Parathyroid adenoma (tissue), 2 donors: Measurements from ENCODE around the gene DNMT3A.

Source experiments
- H2AFZ ChIP-seq: fragments of 300-600 bp; sonication (generic); one replicate; pipeline ENCODE4 v1.7.0; 2017; ENCODE audit warnings: antibody characterized with exemption, mild to moderate bottlenecking
- H3K27ac ChIP-seq: fragments of 300-600 bp; sonication (generic); one replicate; pipeline ENCODE4 v1.7.0; 2017
- H3K27me3 ChIP-seq: fragments of 300-600 bp; sonication (generic); one replicate; pipeline ENCODE4 v1.7.0; 2017; ENCODE audit warnings: low read length; ENCODE audit not compliant: control insufficient read depth, insufficient read depth
- H3K36me3 ChIP-seq: fragments of 300-600 bp; sonication (generic); one replicate; pipeline ENCODE4 v1.7.0; 2017; ENCODE audit warnings: low read length; ENCODE audit not compliant: control insufficient read depth, insufficient read depth
- H3K4me1 ChIP-seq: fragments of 300-600 bp; sonication (generic); one replicate; pipeline ENCODE4 v1.7.0; 2017; ENCODE audit warnings: control low read depth
- H3K4me2 ChIP-seq: fragments of 300-600 bp; sonication (generic); one replicate; pipeline ENCODE4 v1.7.0; 2017; ENCODE audit warnings: low read length
- H3K4me3 ChIP-seq: fragments of 300-600 bp; sonication (generic); one replicate; pipeline ENCODE4 v1.7.0; 2017; ENCODE audit warnings: low read depth, low read length
- H3K79me2 ChIP-seq: fragments of 300-600 bp; sonication (generic); one replicate; pipeline ENCODE4 v1.7.0; 2017; ENCODE audit warnings: control low read depth
- H3K9ac ChIP-seq: fragments of 300-600 bp; sonication (generic); one replicate; pipeline ENCODE4 v1.7.0; 2017; ENCODE audit warnings: mild to moderate bottlenecking
- H3K9me3 ChIP-seq: fragments of 300-600 bp; sonication (generic); one replicate; pipeline ENCODE4 v1.7.0; 2017; ENCODE audit warnings: low read length; ENCODE audit not compliant: control insufficient read depth
- CTCF ChIP-seq: fragments of 300-600 bp; sonication (generic); IDR thresholded peaks from one replicate; pipeline ENCODE4 v1.7.0; 2017; ENCODE audit warnings: antibody characterized with exemption, mild to moderate bottlenecking
- donor health status: primary hyperparathyroidism.

DNMT3A gene

GRCh38 chr2:25386971-25387875, 45.5 kb upstream of the DNMT3A start:
- no peak overlapping the region for H2AFZ ChIP-seq
- no peaks in the 10 kb centered on the region for H3K9me3 ChIP-seq
- no peaks in the 10 kb centered on the region for H3K27me3 ChIP-seq
- no peaks in the 10 kb centered on the region for H3K4me1 ChIP-seq
- H3K4me3 ChIP-seq: no peak overlapping the region
- no peak for TF ChIP-seq CTCF
- no peak overlapping the region for H3K9ac ChIP-seq
- H3K27ac ChIP-seq: no peak overlapping the region
- H3K36me3 ChIP-seq: no peaks in the 10 kb centered on the region
- no peak overlapping the region for H3K4me2 ChIP-seq
- no peaks in the 10 kb centered on the region for H3K79me2 ChIP-seq

- no peaks in the 10 kb centered on the region for H3K9me3 ChIP-seq
- H3K9ac ChIP-seq: no peak overlapping the region
- no peak overlapping the region for H3K4me3 ChIP-seq
- H3K4me1 ChIP-seq: no peaks in the 10 kb centered on the region
- no peaks in the 10 kb centered on the region for H3K36me3 ChIP-seq
- no peak overlapping the region for H2AFZ ChIP-seq
- no peak overlapping the region for H3K4me2 ChIP-seq
- no peak for TF ChIP-seq CTCF
- H3K27ac ChIP-seq: no peak overlapping the region
- H3K27me3 ChIP-seq: no peaks in the 10 kb centered on the region
- H3K79me2 ChIP-seq: no peaks in the 10 kb centered on the region
Measured at GRCh38 chr2:25385910-25386309, 44.2 kb upstream of the DNMT3A start.

- no peaks in the 10 kb centered on the region for H3K36me3 ChIP-seq
- no peak overlapping the region for H3K27ac ChIP-seq
- H3K9me3 ChIP-seq: no peaks in the 10 kb centered on the region
- no peak overlapping the region for H3K9ac ChIP-seq
- no peaks in the 10 kb centered on the region for H3K4me1 ChIP-seq
- H3K79me2 ChIP-seq: no peaks in the 10 kb centered on the region
- H3K27me3 ChIP-seq: no peaks in the 10 kb centered on the region
- H3K4me2 ChIP-seq: no peak overlapping the region
- H2AFZ ChIP-seq: no peak overlapping the region
- no peak overlapping the region for H3K4me3 ChIP-seq
- TF ChIP-seq CTCF: no peak
Measured at GRCh38 chr2:25383806-25384205, 42.1 kb upstream of the DNMT3A start.

GRCh38 chr2:25381502-25381901, 39.8 kb upstream of the DNMT3A start:
- Histone ChIP-seq H3K9ac (no peak overlapping the region), H2AFZ (no peak overlapping the region), H3K4me3 (no peak overlapping the region), H3K27ac (no peak overlapping the region), H3K79me2 (no peaks in the 10 kb centered on the region), H3K9me3 (no peaks in the 10 kb centered on the region), H3K36me3 (no peaks in the 10 kb centered on the region), H3K4me1 (peaks cover 6% of the 10 kb centered on the region), H3K4me2 (no peak overlapping the region), H3K27me3 (no peaks in the 10 kb centered on the region)
- no peak for TF ChIP-seq CTCF
